Measurements from ENCODE around the gene MAGT1. TPM values are rescaled to one million over a fixed set of nuclear protein-coding genes. Genes with fewer than 3 reads are reported as not detected.

The MAGT1 gene
- total RNA-seq, 1 donor from 2014 or later: 59.0 TPM

DNA sequence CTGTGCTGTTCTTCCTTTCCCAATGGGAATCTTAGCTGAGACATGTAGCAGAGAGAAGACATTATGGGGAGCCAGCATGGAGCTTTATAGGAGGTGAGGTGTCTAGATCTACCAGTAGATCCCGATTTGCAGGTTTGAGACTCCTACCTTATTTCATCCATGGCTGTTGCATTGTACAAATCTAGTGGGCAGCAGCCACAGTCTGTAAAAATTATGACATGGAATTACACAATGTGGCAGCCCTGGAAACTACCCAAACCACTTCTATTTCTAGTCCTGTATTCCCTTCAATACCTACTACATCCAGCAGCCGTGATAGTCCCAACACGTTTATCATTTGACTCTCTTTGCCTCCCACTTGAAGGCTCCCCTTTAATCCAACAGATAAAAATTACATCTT is 23.3 kb upstream of the MAGT1 start:
- DNase-seq (ENCODE audit: low spot score, unreplicated experiment): no peak
- Mint-ChIP-seq H3K27ac (no peak overlapping the region), H3K4me3 (ENCODE audit: low read depth) (no peak overlapping the region), H3K4me1 (ENCODE audit: low read depth) (peaks cover 8% of the 10 kb centered on the region), H3K36me3 (ENCODE audit: insufficient read depth) (no peaks in the 10 kb centered on the region), H3K9me3 (ENCODE audit: low read depth) (peaks cover 13% of the 10 kb centered on the region), H3K27me3 (no peaks in the 10 kb centered on the region)
- TF ChIP-seq, protein P1, sequence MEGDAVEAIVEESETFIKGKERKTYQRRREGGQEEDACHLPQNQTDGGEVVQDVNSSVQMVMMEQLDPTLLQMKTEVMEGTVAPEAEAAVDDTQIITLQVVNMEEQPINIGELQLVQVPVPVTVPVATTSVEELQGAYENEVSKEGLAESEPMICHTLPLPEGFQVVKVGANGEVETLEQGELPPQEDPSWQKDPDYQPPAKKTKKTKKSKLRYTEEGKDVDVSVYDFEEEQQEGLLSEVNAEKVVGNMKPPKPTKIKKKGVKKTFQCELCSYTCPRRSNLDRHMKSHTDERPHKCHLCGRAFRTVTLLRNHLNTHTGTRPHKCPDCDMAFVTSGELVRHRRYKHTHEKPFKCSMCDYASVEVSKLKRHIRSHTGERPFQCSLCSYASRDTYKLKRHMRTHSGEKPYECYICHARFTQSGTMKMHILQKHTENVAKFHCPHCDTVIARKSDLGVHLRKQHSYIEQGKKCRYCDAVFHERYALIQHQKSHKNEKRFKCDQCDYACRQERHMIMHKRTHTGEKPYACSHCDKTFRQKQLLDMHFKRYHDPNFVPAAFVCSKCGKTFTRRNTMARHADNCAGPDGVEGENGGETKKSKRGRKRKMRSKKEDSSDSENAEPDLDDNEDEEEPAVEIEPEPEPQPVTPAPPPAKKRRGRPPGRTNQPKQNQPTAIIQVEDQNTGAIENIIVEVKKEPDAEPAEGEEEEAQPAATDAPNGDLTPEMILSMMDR (IDR thresholded peaks at IDR 0.05; ENCODE audit: unreplicated experiment): no peak

DNA sequence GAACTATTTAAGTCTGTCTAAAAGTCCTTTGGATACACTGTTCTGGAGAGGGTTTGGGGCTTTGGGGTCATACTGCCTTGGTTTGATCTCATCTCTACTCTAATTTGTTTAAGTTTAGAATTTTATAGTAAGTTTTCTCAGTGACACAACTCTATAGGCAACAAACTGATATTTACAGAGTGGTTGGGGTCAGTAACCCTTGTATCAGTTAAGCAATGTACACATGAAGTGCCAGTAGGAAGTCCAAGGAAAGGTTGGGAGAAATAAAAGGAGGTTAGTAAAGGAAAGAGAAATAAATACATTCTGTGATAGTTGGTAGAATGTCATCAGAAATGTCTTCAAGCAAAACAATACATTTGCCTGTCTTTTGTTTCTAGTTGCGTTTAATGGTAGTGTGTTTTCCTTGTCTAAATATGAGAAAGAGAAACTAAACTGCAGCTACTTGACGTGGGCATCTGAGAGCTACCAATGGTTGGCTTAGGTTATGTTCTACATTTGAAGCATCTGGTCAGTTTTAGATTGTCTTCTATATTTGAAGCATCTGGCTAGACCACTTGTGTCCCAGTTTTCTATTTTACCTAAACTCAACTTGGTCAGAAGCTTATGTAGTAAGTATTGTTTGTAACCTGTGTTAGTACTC is 22.2 kb upstream of the MAGT1 start:
- Mint-ChIP-seq H3K27me3 (no peaks in the 10 kb centered on the region), H3K4me3 (ENCODE audit: low read depth) (no peak overlapping the region), H3K27ac (no peak overlapping the region), H3K4me1 (ENCODE audit: low read depth) (peaks cover 15% of the 10 kb centered on the region), H3K36me3 (ENCODE audit: insufficient read depth) (no peaks in the 10 kb centered on the region), H3K9me3 (ENCODE audit: low read depth) (peaks cover 13% of the 10 kb centered on the region)
- TF ChIP-seq, protein P1 (IDR thresholded peaks at IDR 0.05; ENCODE audit: unreplicated experiment): no peak
- DNase-seq (ENCODE audit: low spot score, unreplicated experiment): no peak

DNA sequence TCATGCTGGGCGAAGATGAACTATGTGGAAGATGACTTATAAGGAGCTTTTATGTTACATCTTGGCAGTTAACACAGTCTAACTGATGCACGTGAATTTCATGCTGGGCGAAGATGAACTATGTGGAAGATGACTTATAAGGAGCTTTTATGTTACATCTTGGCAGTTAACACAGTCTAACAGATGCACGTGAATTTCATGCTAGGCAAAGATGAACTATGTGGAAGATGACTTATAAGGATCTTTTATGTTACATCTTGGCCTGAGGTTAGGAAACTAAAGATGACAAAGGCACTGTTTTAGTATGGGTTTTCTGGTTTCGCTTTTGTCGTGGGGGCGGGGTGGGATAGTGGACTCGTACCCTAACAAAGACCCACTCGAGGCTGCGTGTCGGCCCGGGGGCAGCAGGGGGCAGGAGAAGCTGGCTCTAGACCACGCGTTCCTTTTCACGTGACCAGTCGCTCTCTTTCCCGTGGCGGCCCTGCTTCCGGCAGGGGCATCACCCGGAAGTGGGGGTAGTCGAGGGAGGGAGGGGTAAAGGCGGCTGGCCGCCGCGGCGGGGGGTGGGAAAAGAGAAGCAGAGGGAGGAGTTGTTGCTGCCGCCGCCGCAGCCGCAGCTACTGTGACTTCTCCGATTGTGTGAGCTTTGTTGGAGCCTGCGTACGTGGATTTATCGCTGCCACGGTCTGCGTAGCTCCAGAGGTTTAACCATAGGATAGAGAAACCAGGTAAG is 15.0 kb upstream of the MAGT1 start, which contains the start of gene ATP7A:
Gene ATP7A (plus strand): TSS at position 586 of the 733 bp plus-strand sequence. CDS start 60,949 bp downstream, outside the sequence.
- peak within 1 kb of the TSS; percentile 98 for H3K27ac Mint-ChIP-seq
- H3K36me3 Mint-ChIP-seq (ENCODE audit: insufficient read depth): no peaks in the 10 kb centered on the region
- peak within 1 kb of the TSS; percentile 94 for H3K4me3 Mint-ChIP-seq (ENCODE audit: low read depth)
- peaks cover 3% of the 10 kb centered on the region for H3K9me3 Mint-ChIP-seq (ENCODE audit: low read depth)
- H3K4me1 Mint-ChIP-seq (ENCODE audit: low read depth): peaks cover 10% of the 10 kb centered on the region
- DNase-seq (ENCODE audit: low spot score, unreplicated experiment): peak; percentile 78
- TF ChIP-seq, protein P1 (IDR thresholded peaks at IDR 0.05; ENCODE audit: unreplicated experiment): peak; percentile 53
- H3K27me3 Mint-ChIP-seq: no peaks in the 10 kb centered on the region

DNA sequence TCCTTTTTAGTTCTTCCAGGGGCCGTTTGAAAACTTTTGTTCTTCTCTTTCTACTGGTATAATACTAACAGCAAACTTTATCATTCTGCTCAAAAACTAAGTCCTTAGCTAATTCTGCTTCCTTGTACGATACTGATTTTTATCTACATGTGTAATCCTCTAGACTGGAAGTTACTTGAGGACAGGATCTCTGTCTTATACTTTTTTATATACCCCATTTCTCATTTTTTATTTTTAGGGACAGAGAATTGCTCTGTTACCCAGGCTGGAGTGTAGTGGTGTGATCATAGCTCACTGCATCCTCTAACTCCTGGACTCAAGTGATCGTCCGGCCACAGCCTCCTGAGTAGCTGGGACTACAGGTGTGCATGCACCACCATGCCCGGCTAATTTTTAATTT is 6.3 kb upstream of the MAGT1 start:
- Mint-ChIP-seq H3K27ac (no peak overlapping the region), H3K4me1 (ENCODE audit: low read depth) (peaks cover 5% of the 10 kb centered on the region), H3K9me3 (ENCODE audit: low read depth) (peaks cover 7% of the 10 kb centered on the region), H3K27me3 (no peaks in the 10 kb centered on the region), H3K4me3 (ENCODE audit: low read depth) (peak overlapping the region; percentile 19), H3K36me3 (ENCODE audit: insufficient read depth) (peaks cover 9% of the 10 kb centered on the region)
- TF ChIP-seq, protein P1 (IDR thresholded peaks at IDR 0.05; ENCODE audit: unreplicated experiment): no peak
- no peak for DNase-seq (ENCODE audit: low spot score, unreplicated experiment)

DNA sequence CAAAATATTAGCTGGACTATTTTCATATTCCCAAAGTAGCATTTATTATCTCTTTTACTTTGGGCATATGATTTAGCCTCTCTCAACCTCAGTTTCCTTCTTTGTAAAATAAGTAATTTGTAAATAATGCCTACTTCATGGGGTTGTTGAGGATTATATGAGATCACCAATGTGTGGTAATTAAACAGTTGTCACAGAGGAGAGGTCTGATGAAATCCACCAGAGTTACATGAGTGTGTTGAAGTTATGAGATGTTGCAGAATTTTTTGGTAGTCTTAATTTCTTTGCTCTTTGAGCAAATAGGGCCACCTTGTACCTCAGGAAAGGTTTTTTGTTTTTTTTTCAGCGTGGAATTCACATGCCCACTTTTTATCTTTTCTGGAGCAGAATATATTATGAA is 5.5 kb upstream of the MAGT1 start:
- no peaks in the 10 kb centered on the region for H3K27me3 Mint-ChIP-seq
- H3K4me1 Mint-ChIP-seq (ENCODE audit: low read depth): peaks cover 5% of the 10 kb centered on the region
- no peak for DNase-seq (ENCODE audit: low spot score, unreplicated experiment)
- H3K36me3 Mint-ChIP-seq (ENCODE audit: insufficient read depth): peaks cover 9% of the 10 kb centered on the region
- H3K9me3 Mint-ChIP-seq (ENCODE audit: low read depth): peaks cover 8% of the 10 kb centered on the region
- TF ChIP-seq, protein P1 (IDR thresholded peaks at IDR 0.05; ENCODE audit: unreplicated experiment): no peak
- peak overlapping the region; percentile 84 for H3K4me3 Mint-ChIP-seq (ENCODE audit: low read depth)
- H3K27ac Mint-ChIP-seq: no peak overlapping the region

All from progenitor cell of endocrine pancreas (in vitro differentiated cells).